Measurements from ENCODE around the gene ID4.

GRCh38 chr6:19795211-19795610, 42.0 kb upstream of the ID4 start:
- TF ChIP-seq CTCF (IDR thresholded peaks at IDR 0.05) (no peak), EP300 (IDR thresholded peaks at IDR 0.05) (no peak), POLR2A (IDR thresholded peaks at IDR 0.05) (no peak)

Data from ovary (tissue), 3 donors.